Measurements from ENCODE around the gene FOXP4. TPM values are rescaled to one million over a fixed set of nuclear protein-coding genes. Genes with fewer than 3 reads are reported as not detected.

The FOXP4 gene
- total RNA-seq, 1 experiment from 2014 or later = 32.3 TPM

- no peak for DNase-seq (ENCODE audit: low read depth, low spot score)
- H3K36me3 ChIP-seq (ENCODE audit: control insufficient read depth in 1 of 2, insufficient read depth in 2 of 2, low read length in 2 of 2) = peaks cover 0 to 4% of the 10 kb centered on the region in 2 experiments; a peak in 2 of 4 replicates
- peaks cover 16 to 19% of the 10 kb centered on the region in 2 experiments for H3K4me1 ChIP-seq (ENCODE audit: control insufficient read depth in 1 of 2, insufficient read depth in 2 of 2, low read length in 2 of 2)
- H3K79me2 ChIP-seq (ENCODE audit: insufficient read depth, low read length) = no peaks in the 10 kb centered on the region
- no peak for ATAC-seq
- no peak overlapping the region for H3K9ac ChIP-seq (ENCODE audit: low read length)
- no peak for TF ChIP-seq SP1 (IDR thresholded peaks at IDR 0.05; ENCODE audit: low read depth)
- TF ChIP-seq POLR2AphosphoS5 (IDR thresholded peaks at IDR 0.05; ENCODE audit: low read depth, low read length) = no peak
- no peak for TF ChIP-seq JUND (IDR thresholded peaks at IDR 0.05)
- no peak for TF ChIP-seq EZH2phosphoT487 (IDR thresholded peaks at IDR 0.05; ENCODE audit: borderline replicate concordance)
- no peak for TF ChIP-seq ELF1 (IDR thresholded peaks at IDR 0.05; ENCODE audit: borderline replicate concordance, low read depth)
- no peak for TF ChIP-seq TCF7L2 (IDR thresholded peaks at IDR 0.05; ENCODE audit: borderline replicate concordance, extremely low read depth, insufficient read depth, insufficient read length)
- TF ChIP-seq REST (IDR thresholded peaks at IDR 0.05; ENCODE audit: low read depth) = no peak
- no peaks in the 10 kb centered on the region for H3K9me3 ChIP-seq (ENCODE audit: control insufficient read depth in 1 of 2, insufficient read depth in 1 of 2, low read depth in 1 of 2, low read length in 2 of 2)
- H3K9me2 ChIP-seq (ENCODE audit: insufficient read depth) = no peaks in the 10 kb centered on the region
- H3K4me3 ChIP-seq (replicated peaks in 1 of 2; ENCODE audit: low read depth in 1 of 2, low read length in 2 of 2) = no peak overlapping the region
- H2AFZ ChIP-seq (ENCODE audit: low read depth, low read length, poor library complexity, severe bottlenecking) = no peak overlapping the region
- no peak overlapping the region for H3K4me2 ChIP-seq (ENCODE audit: low read length)
- intact Hi-C loops (cut with micrococcal nuclease) = no loop called here
- CTCF ChIA-PET = no interaction called here
- no peak overlapping the region for H3K27ac ChIP-seq (ENCODE audit: low read depth, low read length)
- no TSS peak for BruUV-seq (replicated peaks)
- RAD21 ChIA-PET (ENCODE audit: low non-redundant PET in 1 of 2, low total read pairs in 2 of 2, uncharacterized antibody in 2 of 2, unreplicated experiment in 2 of 2) = no interaction called here
- POLR2A ChIA-PET = no interaction called here
- no peaks in the 10 kb centered on the region for H4K20me1 ChIP-seq (ENCODE audit: insufficient read depth)
- no peaks in the 10 kb centered on the region for H3K27me3 ChIP-seq (ENCODE audit: insufficient read depth, low read length)
Measured at GRCh38 chr6:41585605-41586004, 39.4 kb downstream of the FOXP4 start.

Measured in HCT116 (cell line).